OCI-LY7 (cell line): Measurements from ENCODE around the gene HSPA4. TPM values are rescaled to one million over a fixed set of nuclear protein-coding genes. Genes with fewer than 3 reads are reported as not detected.
"Not testable (repeated sequence)": the region's sequence is repeated elsewhere in the genome, so short reads cannot be mapped to it uniquely, and the experiment has no call there.

Source experiments
- BruUV-seq: library from RNA; stranded (reverse); fragments of 400-500 nt; replicated peaks from 2 replicates; lab custom pipeline; 2021; lab: Mats Ljungman, UMichigan
- CTCF ChIA-PET: fragments of 300-600 bp; sonication (Branson Sonifier 250); formaldehyde crosslinking; loops from one replicate; lab custom pipeline; 2022; ENCODE audit warnings: antibody characterized with exemption; ENCODE audit not compliant: unreplicated experiment; lab: Charles Lee
- POLR2A ChIA-PET: fragments of 300-600 bp; sonication (Branson Sonifier 250); formaldehyde crosslinking; loops from one replicate; lab custom pipeline; 2022; ENCODE audit warnings: antibody characterized with exemption; lab: Charles Lee
- DNase-seq: peaks from one replicate; pipeline ENCODE4 v3.0.0-alpha.2; 2015; ENCODE audit warnings: low spot score
- H2AFZ ChIP-seq: fragments of 200-600 bp; sonication (generic), shearing (Covaris generic); 2 replicates; pipeline ENCODE4 v1.6.1; 2014; ENCODE audit warnings: mild to moderate bottlenecking, antibody characterized with exemption, low read length, moderate library complexity
- H3K27ac ChIP-seq: fragments of 200-600 bp; sonication (generic); 2 replicates; pipeline ENCODE4 v1.5.1; 2014; ENCODE audit warnings: mixed run types, low read depth, mild to moderate bottlenecking, moderate library complexity, low read length, inconsistent platforms; ENCODE audit not compliant: poor library complexity, severe bottlenecking
- H3K36me3 ChIP-seq: fragments of 200-600 bp; sonication (generic); 2 replicates; pipeline ENCODE4 v1.6.1; 2014; ENCODE audit warnings: mild to moderate bottlenecking, antibody characterized with exemption, low read length, moderate library complexity, mixed read lengths; ENCODE audit not compliant: insufficient read depth
- H3K4me1 ChIP-seq: fragments of 200-600 bp; sonication (generic); 2 replicates; pipeline ENCODE4 v1.5.1; 2014; ENCODE audit warnings: mild to moderate bottlenecking, low read length; ENCODE audit not compliant: insufficient read depth, poor library complexity, severe bottlenecking
- H3K4me2 ChIP-seq: fragments of 200-600 bp; sonication (generic); 2 replicates; pipeline ENCODE4 v1.6.1; 2014; ENCODE audit warnings: mild to moderate bottlenecking, low read length
- H3K4me3 ChIP-seq: fragments of 200-600 bp; sonication (generic); 2 replicates; pipeline ENCODE4 v1.5.1; 2014; ENCODE audit warnings: mild to moderate bottlenecking, low read depth, low read length; ENCODE audit not compliant: poor library complexity, severe bottlenecking
- H3K79me2 ChIP-seq: fragments of 200-600 bp; sonication (generic); 2 replicates; pipeline ENCODE4 v1.6.1; 2016; ENCODE audit warnings: low read depth, mild to moderate bottlenecking, low read length, moderate library complexity, mixed read lengths; ENCODE audit not compliant: insufficient read depth
- H3K9me2 ChIP-seq: fragments of 200-600 bp; sonication (generic); 2 replicates; pipeline ENCODE4 v1.6.1; 2016; ENCODE audit warnings: mild to moderate bottlenecking, low read length, mixed read lengths; ENCODE audit not compliant: insufficient read depth
- H3K9me3 ChIP-seq: fragments of 200-600 bp; sonication (generic); 2 replicates; pipeline ENCODE4 v1.6.1; 2014; ENCODE audit warnings: mild to moderate bottlenecking, mixed run types, low read length, mixed read lengths
- H4K20me1 ChIP-seq: fragments of 200-600 bp; sonication (generic); 2 replicates; pipeline ENCODE4 v1.6.1; 2014; ENCODE audit warnings: mild to moderate bottlenecking, antibody characterized with exemption, low read length, moderate library complexity, mixed read lengths; ENCODE audit not compliant: insufficient read depth
- CTCF ChIP-seq: fragments of 200-600 bp; sonication (generic); conservative IDR thresholded peaks from 2 replicates; pipeline ENCODE4 v1.5.1; 2014; ENCODE audit warnings: mild to moderate bottlenecking, antibody characterized with exemption, low read length, moderate library complexity, mixed read lengths
- EZH2phosphoT487 ChIP-seq: fragments of 200-600 bp; sonication (generic); IDR thresholded peaks from 2 replicates; pipeline ENCODE4 v1.6.1; 2018; ENCODE audit warnings: low read depth, borderline replicate concordance, mild to moderate bottlenecking, mixed run types, antibody characterized with exemption, low read length, moderate library complexity, mixed read lengths
- intact Hi-C: fragments of 100-400 bp; cut with micrococcal nuclease; formaldehyde crosslinking; loops from one replicate; pipeline ENCODE4 v1.10.0; 2022; ENCODE audit not compliant: unreplicated experiment
- total RNA-seq, 2 experiments: library from RNA; depleted of rRNA in 1 of 2; stranded (reverse); fragments of >200 nt in 1 of 2; shearing (Covaris generic) in 1 of 2; gene quantifications; 2 replicates each; pipeline ENCODE4 v1.2.3, GENCODE V29; 2014 to 2022

The HSPA4 gene
- total RNA-seq, 2 experiments from 2014 or later: 65.4 to 226 TPM

GRCh38 chr5:133015466-133015865, 36.3 kb upstream of the HSPA4 start:
- POLR2A ChIA-PET: interaction anchor here (0.7 to 1.0 kb wide), 2 partner anchors 10 to 26 kb away, joined by 3 to 8 read pairs; no protein-coding TSS in a partner anchor
- TSS peak; percentile 13 for BruUV-seq

GRCh38 chr5:133017964-133018363, 33.8 kb upstream of the HSPA4 start:
- H3K4me2 ChIP-seq: no peak overlapping the region
- H3K79me2 ChIP-seq: peaks cover 64% of the 10 kb centered on the region
- H3K4me1 ChIP-seq: no peaks in the 10 kb centered on the region
- DNase-seq: no peak
- H2AFZ ChIP-seq: no peak overlapping the region
- no peaks in the 10 kb centered on the region for H3K9me2 ChIP-seq
- intact Hi-C loops: no loop called here
- peaks cover 70% of the 10 kb centered on the region for H3K36me3 ChIP-seq
- ChIA-PET POLR2A (interaction anchor here (0.6 to 1.0 kb wide), 5 partner anchors 10 to 1616 kb away, joined by 3 to 6 read pairs (median 3); no protein-coding TSS in a partner anchor), CTCF (no interaction called here)
- TF ChIP-seq EZH2phosphoT487: no peak
- TF ChIP-seq CTCF: no peak
- no TSS peak for BruUV-seq
- no peak overlapping the region for H3K27ac ChIP-seq
- no peaks in the 10 kb centered on the region for H4K20me1 ChIP-seq
- no peak overlapping the region for H3K4me3 ChIP-seq
- no peaks in the 10 kb centered on the region for H3K9me3 ChIP-seq

More at GRCh38 chr5:133015466-133015865, 36.3 kb upstream of the HSPA4 start:
- no peak overlapping the region for H3K4me2 ChIP-seq
- peaks cover 69% of the 10 kb centered on the region for H3K36me3 ChIP-seq
- intact Hi-C loops: no loop called here
- DNase-seq: no peak
- no peak for TF ChIP-seq EZH2phosphoT487
- no peak for TF ChIP-seq CTCF
- H2AFZ ChIP-seq: no peak overlapping the region
- no peaks in the 10 kb centered on the region for H3K9me3 ChIP-seq
- no peak overlapping the region for H3K27ac ChIP-seq
- no peaks in the 10 kb centered on the region for H4K20me1 ChIP-seq
- H3K79me2 ChIP-seq: peaks cover 54% of the 10 kb centered on the region
- no peak overlapping the region for H3K4me3 ChIP-seq
- CTCF ChIA-PET: no interaction called here
- no peaks in the 10 kb centered on the region for H3K4me1 ChIP-seq
- no peaks in the 10 kb centered on the region for H3K9me2 ChIP-seq

GRCh38 chr5:133019471-133019870, 32.3 kb upstream of the HSPA4 start:
- H3K4me1 ChIP-seq, H3K4me3 ChIP-seq, CTCF ChIA-PET, BruUV-seq, H3K9me2 ChIP-seq, DNase-seq, H4K20me1 ChIP-seq, H2AFZ ChIP-seq, H3K9me3 ChIP-seq, H3K4me2 ChIP-seq, H3K27ac ChIP-seq, intact Hi-C loops: not testable (repeated sequence)
- Histone ChIP-seq H3K79me2 (peaks cover 74% of the 10 kb centered on the region), H3K36me3 (peaks cover 82% of the 10 kb centered on the region)
- POLR2A ChIA-PET: interaction anchor here (0.6 to 1.3 kb wide), 5 partner anchors 14 to 553 kb away, joined by 3 to 7 read pairs (median 3); no protein-coding TSS in a partner anchor
